Progenitor cell of endocrine pancreas (in vitro differentiated cells): ENCODE data around the gene PRDM11. TPM values are rescaled to one million over a fixed set of nuclear protein-coding genes. Genes with fewer than 3 reads are reported as not detected.

Experiments used
- DNase-seq: peaks from one replicate; pipeline ENCODE4 v3.0.0; 2021; ENCODE audit warnings: low spot score; ENCODE audit not compliant: unreplicated experiment
- H3K27ac Mint-ChIP-seq: 2 replicates; pipeline ENCODE4 v1.8.0; 2021; ENCODE audit warnings: mild to moderate bottlenecking, moderate library complexity, mixed read lengths
- H3K27me3 Mint-ChIP-seq: 2 replicates; pipeline ENCODE4 v1.8.0; 2021; ENCODE audit warnings: mixed read lengths
- H3K36me3 Mint-ChIP-seq: 2 replicates; pipeline ENCODE4 v1.8.0; 2022; ENCODE audit warnings: mixed read lengths; ENCODE audit not compliant: insufficient read depth
- H3K4me1 Mint-ChIP-seq: 2 replicates; pipeline ENCODE4 v1.8.0; 2021; ENCODE audit warnings: low read depth, mixed read lengths
- H3K4me3 Mint-ChIP-seq: 2 replicates; pipeline ENCODE4 v1.8.0; 2021; ENCODE audit warnings: low read depth, mild to moderate bottlenecking, moderate library complexity, mixed read lengths
- H3K9me3 Mint-ChIP-seq: 2 replicates; pipeline ENCODE4 v1.8.0; 2021; ENCODE audit warnings: low read depth, mixed read lengths
- total RNA-seq: library from RNA; stranded (reverse); gene quantifications from 2 replicates; pipeline ENCODE4 v1.2.1, GENCODE V29; 2021
- TF ChIP-seq, protein P1 (sequence below): fragments of 200-600 bp; sonication (generic); IDR thresholded peaks from one replicate; pipeline ENCODE4 v1.5.0; 2021; ENCODE audit warnings: antibody characterized with exemption, mild to moderate bottlenecking; ENCODE audit not compliant: unreplicated experiment

Gene PRDM11
- total RNA-seq, 1 donor from 2014 or later: 27.1 TPM

- H3K9me3 Mint-ChIP-seq: no peaks in the 10 kb centered on the region
- peaks cover 40% of the 10 kb centered on the region for H3K27me3 Mint-ChIP-seq
- H3K27ac Mint-ChIP-seq: no peak overlapping the region
- peak; percentile 37 for DNase-seq
- H3K4me1 Mint-ChIP-seq: no peaks in the 10 kb centered on the region
- no peak overlapping the region for H3K4me3 Mint-ChIP-seq
- TF ChIP-seq, protein P1, sequence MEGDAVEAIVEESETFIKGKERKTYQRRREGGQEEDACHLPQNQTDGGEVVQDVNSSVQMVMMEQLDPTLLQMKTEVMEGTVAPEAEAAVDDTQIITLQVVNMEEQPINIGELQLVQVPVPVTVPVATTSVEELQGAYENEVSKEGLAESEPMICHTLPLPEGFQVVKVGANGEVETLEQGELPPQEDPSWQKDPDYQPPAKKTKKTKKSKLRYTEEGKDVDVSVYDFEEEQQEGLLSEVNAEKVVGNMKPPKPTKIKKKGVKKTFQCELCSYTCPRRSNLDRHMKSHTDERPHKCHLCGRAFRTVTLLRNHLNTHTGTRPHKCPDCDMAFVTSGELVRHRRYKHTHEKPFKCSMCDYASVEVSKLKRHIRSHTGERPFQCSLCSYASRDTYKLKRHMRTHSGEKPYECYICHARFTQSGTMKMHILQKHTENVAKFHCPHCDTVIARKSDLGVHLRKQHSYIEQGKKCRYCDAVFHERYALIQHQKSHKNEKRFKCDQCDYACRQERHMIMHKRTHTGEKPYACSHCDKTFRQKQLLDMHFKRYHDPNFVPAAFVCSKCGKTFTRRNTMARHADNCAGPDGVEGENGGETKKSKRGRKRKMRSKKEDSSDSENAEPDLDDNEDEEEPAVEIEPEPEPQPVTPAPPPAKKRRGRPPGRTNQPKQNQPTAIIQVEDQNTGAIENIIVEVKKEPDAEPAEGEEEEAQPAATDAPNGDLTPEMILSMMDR: peak; percentile 93
- H3K36me3 Mint-ChIP-seq: no peaks in the 10 kb centered on the region
Measured at GRCh38 chr11:45102810-45103621, 43.4 kb upstream of the PRDM11 start.

DNA sequence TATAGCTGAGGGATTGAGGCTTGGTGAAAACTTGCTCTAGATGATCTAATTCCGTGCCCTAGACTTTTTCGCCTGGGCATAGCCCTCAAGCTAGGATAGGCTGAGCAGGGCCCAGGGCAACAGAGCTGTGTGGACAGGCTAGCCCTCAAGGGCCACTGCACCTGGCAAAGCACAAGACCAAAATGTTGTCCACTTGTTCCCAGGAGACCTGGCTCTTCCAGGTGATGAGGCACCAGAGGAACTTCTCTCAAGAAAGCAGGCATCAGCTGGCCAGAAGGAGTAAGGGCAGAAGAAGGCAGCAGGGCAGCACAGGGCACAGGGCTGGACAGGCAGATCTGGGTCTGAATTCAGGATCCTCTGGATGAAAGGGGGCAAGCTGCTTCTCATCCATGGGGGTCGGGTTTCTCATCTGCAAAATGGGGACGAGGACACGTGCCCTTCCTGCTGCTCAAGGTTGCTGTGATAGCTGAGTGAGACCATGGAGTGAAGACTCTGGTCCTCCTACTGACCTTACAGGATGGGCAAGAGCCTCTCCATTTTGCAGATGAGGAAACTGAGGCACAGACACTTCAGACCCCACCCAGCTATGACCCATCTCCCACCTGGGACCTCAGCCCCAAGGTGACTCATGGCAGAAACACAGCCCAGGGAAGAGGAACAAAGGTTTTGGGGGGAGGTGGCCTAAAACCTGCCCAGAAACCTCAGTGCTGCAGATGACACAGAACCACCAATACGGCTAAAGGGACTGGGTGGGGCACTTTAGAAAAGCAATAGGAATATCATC lies 42.2 kb upstream of the PRDM11 start:
- H3K4me3 Mint-ChIP-seq: no peak overlapping the region
- no peaks in the 10 kb centered on the region for H3K9me3 Mint-ChIP-seq
- no peaks in the 10 kb centered on the region for H3K36me3 Mint-ChIP-seq
- no peak for DNase-seq
- no peaks in the 10 kb centered on the region for H3K4me1 Mint-ChIP-seq
- peaks cover 34% of the 10 kb centered on the region for H3K27me3 Mint-ChIP-seq
- TF ChIP-seq, protein P1: no peak
- H3K27ac Mint-ChIP-seq: no peak overlapping the region

DNA sequence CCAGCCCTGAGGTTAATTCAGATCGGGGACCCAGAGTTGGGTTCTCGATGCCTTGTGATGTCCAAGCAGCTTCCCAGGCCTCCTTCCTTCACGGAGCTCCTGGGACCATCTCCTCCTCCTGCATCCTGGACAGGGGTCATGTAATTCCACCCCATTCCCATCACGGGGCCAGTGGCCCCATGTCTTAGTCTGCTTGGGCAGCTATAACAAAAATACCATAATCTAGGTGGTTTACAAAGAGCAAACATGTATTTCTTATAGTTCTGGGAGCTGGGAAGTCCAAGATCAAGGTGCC lies 41.7 kb upstream of the PRDM11 start:
- Mint-ChIP-seq H3K27ac (no peak overlapping the region), H3K27me3 (peaks cover 38% of the 10 kb centered on the region), H3K9me3 (no peaks in the 10 kb centered on the region), H3K4me3 (no peak overlapping the region), H3K36me3 (no peaks in the 10 kb centered on the region), H3K4me1 (no peaks in the 10 kb centered on the region)
- no peak for DNase-seq
- TF ChIP-seq, protein P1: no peak

DNA sequence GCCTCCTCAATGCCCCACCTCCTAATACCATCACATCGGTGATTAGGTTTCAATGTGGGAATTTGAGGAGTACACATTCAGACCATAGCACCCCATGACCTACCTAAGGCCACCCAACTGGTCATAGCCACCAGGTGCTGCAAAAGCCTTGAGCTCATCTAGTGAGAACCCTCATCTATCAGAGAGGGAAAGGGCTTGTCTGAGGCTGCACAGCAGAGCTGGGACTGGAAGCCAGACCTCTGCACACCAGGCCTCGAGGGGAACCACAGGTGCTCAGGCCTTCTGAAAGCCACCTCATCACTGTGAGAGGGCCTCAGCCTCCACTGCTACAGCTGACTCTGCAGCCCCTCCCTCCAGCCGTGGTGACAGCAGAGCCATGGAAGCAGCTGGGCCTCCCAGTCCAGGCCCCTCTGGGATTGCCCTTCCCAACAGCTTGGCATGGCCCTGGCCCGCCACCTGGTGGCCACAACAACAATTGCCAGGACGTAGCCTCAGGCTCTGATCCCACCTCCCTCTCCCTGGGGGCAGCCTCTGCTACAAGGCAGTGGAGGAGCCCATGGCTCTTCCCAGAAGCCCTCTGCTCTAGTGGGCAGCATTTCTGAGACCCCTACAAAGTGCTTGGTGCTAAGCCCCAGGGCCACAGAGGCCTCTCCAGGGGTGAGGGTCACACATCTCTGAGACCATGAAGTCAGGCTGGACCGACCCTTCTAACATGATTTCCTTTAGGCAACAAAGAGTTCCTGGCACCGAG lies 41.0 kb upstream of the PRDM11 start:
- peak; percentile 76 for DNase-seq
- Mint-ChIP-seq H3K4me1 (no peaks in the 10 kb centered on the region), H3K4me3 (no peak overlapping the region), H3K27me3 (peaks cover 38% of the 10 kb centered on the region), H3K36me3 (no peaks in the 10 kb centered on the region), H3K9me3 (no peaks in the 10 kb centered on the region), H3K27ac (no peak overlapping the region)
- TF ChIP-seq, protein P1: peak; percentile 93

GRCh38 chr11:45105984-45106375 lies 40.5 kb upstream of the PRDM11 start:
- Mint-ChIP-seq H3K4me3 (no peak overlapping the region), H3K27me3 (peaks cover 35% of the 10 kb centered on the region), H3K36me3 (no peaks in the 10 kb centered on the region), H3K9me3 (no peaks in the 10 kb centered on the region), H3K4me1 (no peaks in the 10 kb centered on the region), H3K27ac (no peak overlapping the region)
- DNase-seq: no peak
- TF ChIP-seq, protein P1: no peak
